Tibial artery (tissue), 4 donors: Measurements from ENCODE around the gene SH3RF3.

Source experiments
- DNase-seq, 2 donors: peaks; one replicate each; pipeline ENCODE4 v3.0.0-alpha.2; 2019
- H3K27ac ChIP-seq, 2 donors: fragments of 200-600 bp; sonication (generic) in 1 of 2; 1 replicate in 1 of 2; 2 replicates in 1 of 2; pipeline ENCODE4 v1.5.1; 2018 to 2019; ENCODE audit warnings: mild to moderate bottlenecking in 1 of 2
- H3K27me3 ChIP-seq, 2 donors: fragments of 200-600 bp; sonication (generic) in 1 of 2; one replicate each; pipeline versions ENCODE4 v1.5.1 to v1.6.0; 2016 to 2019
- H3K36me3 ChIP-seq, 3 donors: fragments of 200-600 bp; sonication (generic) in 2 of 3; one replicate each; pipeline ENCODE4 v1.5.1; 2016 to 2019; ENCODE audit warnings: mild to moderate bottlenecking in 2 of 3
- H3K4me1 ChIP-seq, 4 donors: fragments of 200-600 bp; sonication (generic) in 2 of 4; 1 replicate in 3 of 4; 2 replicates in 1 of 4; pipeline ENCODE4 v1.5.1; 2016 to 2019
- H3K4me3 ChIP-seq, 2 donors: fragments of 200-600 bp; sonication (generic) in 1 of 2; 1 replicate in 1 of 2; 2 replicates in 1 of 2; pipeline ENCODE4 v1.5.1; 2018 to 2019; ENCODE audit warnings: mild to moderate bottlenecking in 2 of 2
- H3K9me3 ChIP-seq, 3 donors: fragments of 200-600 bp; sonication (generic) in 1 of 3; one replicate each; pipeline ENCODE4 v1.5.1; 2016 to 2019
- CTCF ChIP-seq, 2 experiments: fragments of 200-600 bp in 1 of 2; fragments of 450-650 bp in 1 of 2; IDR thresholded peaks; one replicate each; pipeline ENCODE4 v1.5.1; 2017 to 2019; ENCODE audit warnings: antibody characterized with exemption in 2 of 2, mild to moderate bottlenecking in 1 of 2, moderate library complexity in 1 of 2
- intact Hi-C: fragments of 100-400 bp; cut with DNase I; formaldehyde crosslinking; loops from one replicate; pipeline ENCODE4 v1.15.0; 2023; ENCODE audit warnings: low total_unique reads

Gene SH3RF3

GRCh38 chr2:109195193-109196045 lies 66.4 kb downstream of the SH3RF3 start:
- Histone ChIP-seq H3K27ac (peak overlapping the region; percentile 41 to 64), H3K4me1 (peaks cover 7 to 60% (median 49%) of the 10 kb centered on the region in 4 donors), H3K9me3 (no peaks in the 10 kb centered on the region), H3K4me3 (no peak overlapping the region), H3K27me3 (no peaks in the 10 kb centered on the region), H3K36me3 (no peaks in the 10 kb centered on the region)
- no peak for TF ChIP-seq CTCF (IDR thresholded peaks at IDR 0.05)
- peak in 1 of 2 donors; percentile 64 for DNase-seq
- intact Hi-C loops: no loop called here

- Histone ChIP-seq H3K9me3 (no peaks in the 10 kb centered on the region), H3K27me3 (no peaks in the 10 kb centered on the region), H3K4me3 (no peak overlapping the region), H3K4me1 (peaks cover 7 to 65% (median 54%) of the 10 kb centered on the region in 4 donors), H3K27ac (peak overlapping the region; percentile 41 to 64), H3K36me3 (no peaks in the 10 kb centered on the region)
- intact Hi-C loops: no loop called here
- TF ChIP-seq CTCF (IDR thresholded peaks at IDR 0.05): no peak
- DNase-seq: peak in 1 of 2 donors; percentile 53
Observed at GRCh38 chr2:109196081-109196875, 67.3 kb downstream of the SH3RF3 start.

GRCh38 chr2:109197491-109198418 lies 68.8 kb downstream of the SH3RF3 start:
- Histone ChIP-seq H3K4me1 (peaks cover 7 to 75% (median 61%) of the 10 kb centered on the region in 4 donors), H3K9me3 (no peaks in the 10 kb centered on the region), H3K27me3 (no peaks in the 10 kb centered on the region), H3K27ac (peak overlapping the region in 1 of 2 donors; percentile 23), H3K4me3 (no peak overlapping the region), H3K36me3 (no peaks in the 10 kb centered on the region)
- no peak for TF ChIP-seq CTCF (IDR thresholded peaks at IDR 0.05)
- DNase-seq: no peak
- intact Hi-C loops: no loop called here

- H3K4me1 ChIP-seq: peaks cover 7 to 59% (median 48%) of the 10 kb centered on the region in 4 donors
- no peaks in the 10 kb centered on the region for H3K9me3 ChIP-seq
- intact Hi-C loops: no loop called here
- no peaks in the 10 kb centered on the region for H3K27me3 ChIP-seq
- H3K36me3 ChIP-seq: no peaks in the 10 kb centered on the region
- DNase-seq: no peak
- no peak overlapping the region for H3K4me3 ChIP-seq
- no peak for TF ChIP-seq CTCF (IDR thresholded peaks at IDR 0.05)
- H3K27ac ChIP-seq: no peak overlapping the region
Observed at GRCh38 chr2:109199790-109200189, 70.8 kb downstream of the SH3RF3 start.
